GM12878 (cell line): ENCODE data around the gene DEGS2. TPM values are rescaled to one million over a fixed set of nuclear protein-coding genes. Genes with fewer than 3 reads are reported as not detected.

Source experiments
- ATAC-seq: fragments of 200-7000 bp; cut with Tn5 transposase; 3 replicates; pipeline ENCODE4 v1.9.1; 2020; ENCODE audit warnings: mild to moderate bottlenecking, moderate library complexity
- BruUV-seq: library from RNA; stranded (reverse); fragments of 400-500 nt; replicated peaks from 2 replicates; lab custom pipeline; 2021; lab: Mats Ljungman, UMichigan
- CTCF ChIA-PET: fragments of 300-600 bp; sonication (Branson Sonifier 250); formaldehyde crosslinking; extraction: SDS; loops from one replicate; lab custom pipeline; 2021; ENCODE audit warnings: inconsistent platforms; lab: Yijun Ruan, JAX
- POLR2A ChIA-PET: fragments of 350-600 bp; formaldehyde crosslinking; extraction: SDS; loops from one replicate; lab custom pipeline; 2021; ENCODE audit warnings: inconsistent platforms; lab: Charles Lee
- RAD21 ChIA-PET: fragments of 300-600 bp; sonication (Branson Sonifier 250); formaldehyde crosslinking; loops from one replicate; lab custom pipeline; 2023; ENCODE audit warnings: antibody characterized with exemption; ENCODE audit not compliant: unreplicated experiment; lab: Charles Lee
- SMC1A ChIA-PET: fragments of 300-600 bp; sonication (Branson Sonifier 250); formaldehyde crosslinking; loops from one replicate; lab custom pipeline; 2023; ENCODE audit not compliant: unreplicated experiment, uncharacterized antibody; lab: Charles Lee
- DNase-seq: peaks from one replicate; pipeline ENCODE4 v3.0.0-alpha.2; 2011; ENCODE audit warnings: low read depth, low spot score
- FAIRE-seq: peaks from 3 replicates; lab custom pipeline; 2011; peaks lifted over from hg19 to GRCh38; lab: Jason Lieb, UNC
- H2AFZ ChIP-seq: 2 replicates; pipeline ENCODE4 v1.6.0; 2011; ENCODE audit warnings: low read depth, low read length, control low read depth; ENCODE audit not compliant: control insufficient read depth
- H3K27ac ChIP-seq: 2 replicates; pipeline ENCODE4 v1.5.1; 2011; ENCODE audit warnings: control low read depth; ENCODE audit not compliant: control insufficient read depth, insufficient read depth
- H3K27me3 ChIP-seq, 2 experiments: replicated peaks in 1 of 2; 2 replicates each; pipeline versions ENCODE4 v1.6.0 to v1.6.1; 2011; ENCODE audit warnings: low read length in 1 of 2; ENCODE audit not compliant: control insufficient read depth in 2 of 2, insufficient read depth in 2 of 2
- H3K36me3 ChIP-seq, 2 experiments: 2 replicates each; pipeline ENCODE4 v1.5.1; 2011; ENCODE audit warnings: low read length in 1 of 2; ENCODE audit not compliant: control insufficient read depth in 2 of 2, insufficient read depth in 2 of 2
- H3K4me1 ChIP-seq: 2 replicates; pipeline ENCODE4 v1.6.1; 2011; ENCODE audit warnings: mild to moderate bottlenecking, low read length, moderate library complexity, mixed read lengths; ENCODE audit not compliant: control insufficient read depth, insufficient read depth
- H3K4me2 ChIP-seq: 2 replicates; pipeline ENCODE4 v1.6.0; 2011; ENCODE audit warnings: control low read depth; ENCODE audit not compliant: control insufficient read depth, insufficient read depth
- H3K4me3 ChIP-seq: fragments of 200-600 bp; sonication (generic); 2 replicates; pipeline ENCODE4 v1.5.1; 2016
- H3K79me2 ChIP-seq: 2 replicates; pipeline ENCODE4 v1.6.0; 2011; ENCODE audit warnings: low read length; ENCODE audit not compliant: control insufficient read depth, insufficient read depth
- H3K9ac ChIP-seq: 2 replicates; pipeline ENCODE4 v1.8.0; 2011; ENCODE audit warnings: low read length, control low read depth, mixed read lengths; ENCODE audit not compliant: control insufficient read depth, insufficient read depth
- H3K9me3 ChIP-seq: replicated peaks from 3 replicates; pipeline ENCODE4 v1.5.1; 2011; ENCODE audit warnings: mild to moderate bottlenecking, low read length; ENCODE audit not compliant: control insufficient read depth, insufficient read depth
- H4K20me1 ChIP-seq: 2 replicates; pipeline ENCODE4 v1.6.0; 2011; ENCODE audit not compliant: control insufficient read depth, insufficient read depth
- BMI1 ChIP-seq: fragments of 450-650 bp; IDR thresholded peaks from 2 replicates; pipeline ENCODE4 v1.6.1; 2016; ENCODE audit warnings: mild to moderate bottlenecking, moderate library complexity, borderline replicate concordance
- FOXM1 ChIP-seq: IDR thresholded peaks from 2 replicates; pipeline ENCODE4 v1.6.1; 2012; ENCODE audit warnings: low read depth, mild to moderate bottlenecking, inconsistent platforms, low read length, moderate library complexity
- HDGF ChIP-seq: fragments of 450-650 bp; IDR thresholded peaks from 2 replicates; pipeline ENCODE4 v1.6.1; 2016; ENCODE audit warnings: antibody characterized with exemption
- NFYA ChIP-seq: IDR thresholded peaks from 2 replicates; pipeline ENCODE4 v1.6.1; 2011; ENCODE audit warnings: low read depth, mild to moderate bottlenecking, low read length, improper control_type of control experiment, borderline replicate concordance
- PAX8 ChIP-seq: fragments of 450-650 bp; IDR thresholded peaks from 2 replicates; pipeline ENCODE4 v1.6.1; 2017; ENCODE audit warnings: mild to moderate bottlenecking, moderate library complexity
- POU2F2 ChIP-seq: IDR thresholded peaks from 3 replicates; pipeline ENCODE4 v1.6.1; 2011; ENCODE audit warnings: low read depth, mild to moderate bottlenecking, low read length, borderline replicate concordance
- SKIL ChIP-seq: fragments of 450-650 bp; IDR thresholded peaks from 2 replicates; pipeline ENCODE4 v1.6.1; 2017; ENCODE audit warnings: mild to moderate bottlenecking, low read depth, inconsistent platforms; ENCODE audit not compliant: poor library complexity, severe bottlenecking
- SMARCA5 ChIP-seq: fragments of 450-650 bp; IDR thresholded peaks from 2 replicates; pipeline ENCODE4 v1.6.1; 2017; ENCODE audit warnings: mild to moderate bottlenecking
- SMC3 ChIP-seq: IDR thresholded peaks from 2 replicates; pipeline ENCODE4 v1.6.1; 2011; ENCODE audit warnings: low read length, improper control_type of control experiment, borderline replicate concordance
- SREBF1 ChIP-seq: IDR thresholded peaks from 2 replicates; pipeline ENCODE4 v1.6.1; 2012; ENCODE audit warnings: mild to moderate bottlenecking, low read length
- STAT3 ChIP-seq: IDR thresholded peaks from 2 replicates; pipeline ENCODE4 v1.6.1; 2011; ENCODE audit warnings: low read depth, low read length, improper control_type of control experiment
- ZNF24 ChIP-seq: fragments of 450-650 bp; IDR thresholded peaks from 2 replicates; pipeline ENCODE4 v1.6.1; 2017; ENCODE audit warnings: antibody characterized with exemption, mild to moderate bottlenecking
- WGBS: methylation state at CpG from one replicate; pipeline ENCODE4 v1.1.6; 2016; ENCODE audit warnings: low lambda C conversion rate; ENCODE audit not compliant: insufficient replicate concordance, insufficient coverage; ENCODE audit errors: missing lambda C conversion rate; 5-methylcytosine and 5-hydroxymethylcytosine counted together
- in situ Hi-C: fragments of 300-500 bp; cut with MboI; formaldehyde crosslinking; loops from 9 replicates; pipeline ENCODE4 v1.14.3; 2018; ENCODE audit warnings: mixed read lengths
- intact Hi-C: fragments of 100-400 bp; cut with micrococcal nuclease; formaldehyde crosslinking; loops from one replicate; pipeline ENCODE4 v1.14.2; 2022; ENCODE audit not compliant: unreplicated experiment
- polyA plus RNA-seq, 11 experiments: library from polyadenylated mRNA; depleted of rRNA in 4 of 11; unstranded in 6 of 11; stranded (reverse) in 5 of 11; fragments of >200 nt; fragmentation: Nextera tagmentation in 4 of 11; fragmentation: Illumina TruSeq in 1 of 11; extraction: Ambion mirVana in 4 of 11; extraction: Trizol in 1 of 11; gene quantifications; 1 replicate in 1 of 11; 2 replicates in 10 of 11; pipeline versions ENCODE4 v1.2.1 to v1.2.3, GENCODE V29; 2011 to 2016; ENCODE audit warnings: inconsistent platforms in 2 of 11, missing spikeins in 2 of 11, low read depth in 1 of 11
- total RNA-seq, 4 experiments: library from RNA; depleted of rRNA in 3 of 4; stranded (reverse); fragments of >200 nt in 3 of 4; fragmentation: Illumina TruSeq in 1 of 4; extraction: Trizol in 1 of 4; gene quantifications; 2 replicates each; pipeline versions ENCODE4 v1.2.1 to v1.2.3, GENCODE V29; 2013 to 2021

DEGS2 gene
- total and polyA plus RNA-seq, 10 of the 15 experiments (the other 5 are each of a cell fraction or from before 2014, with no cell fraction given) = 0.01 to 2.5 (median 0.45) TPM; not detected in 1

- DNase-seq (no peak), FAIRE-seq (no peak), ATAC-seq (no peak)
- Histone ChIP-seq H3K27me3 (no peaks in the 10 kb centered on the region), H3K36me3 (peaks cover 8 to 10% of the 10 kb centered on the region in 2 experiments; a peak in 3 of 4 replicates), H3K79me2 (no peaks in the 10 kb centered on the region), H3K27ac (no peak overlapping the region), H4K20me1 (no peaks in the 10 kb centered on the region), H2AFZ (no peak overlapping the region), H3K4me3 (no peak overlapping the region), H3K4me1 (no peaks in the 10 kb centered on the region), H3K4me2 (no peak overlapping the region), H3K9ac (no peak overlapping the region), H3K9me3 (no peaks in the 10 kb centered on the region)
- ChIA-PET RAD21 (no interaction called here), CTCF (no interaction called here), SMC1A (no interaction called here), POLR2A (no interaction called here)
- WGBS = 91% methylated on average over 7 of the region's 7 CpGs
- intact Hi-C loops (no loop called here), in situ Hi-C loops (no loop called here)
- BruUV-seq = no TSS peak
- TF ChIP-seq HDGF (no peak), NFYA (no peak), SMC3 (no peak), POU2F2 (no peak), PAX8 (no peak), SKIL (no peak), STAT3 (no peak), SREBF1 (no peak), FOXM1 (no peak), BMI1 (no peak), SMARCA5 (no peak), ZNF24 (no peak)
Observed at GRCh38 chr14:100141098-100141497, 18.3 kb downstream of the DEGS2 start.
